ENCODE data around the gene CCDC187. TPM values are rescaled to one million over a fixed set of nuclear protein-coding genes. Genes with fewer than 3 reads are reported as not detected.
A peak's percentile ranks its signal among the peaks of the same experiment; 100 is the strongest.

The CCDC187 gene
- total RNA-seq, 6 donors from 2014 or later = 0.17 to 22.3 (median 10.0) TPM

GRCh38 chr9:136329211-136329627 lies 25.3 kb upstream of the CCDC187 start:
- Histone ChIP-seq H3K4me1 (peaks cover 26 to 47% (median 33%) of the 10 kb centered on the region in 4 donors), H3K27me3 (no peaks in the 10 kb centered on the region), H3K9me3 (no peaks in the 10 kb centered on the region), H3K36me3 (no peaks in the 10 kb centered on the region), H3K27ac (peak overlapping the region; percentile 70 to 88 (median 86)), H3K4me3 (peak overlapping the region in 3 of 4 donors; percentile 64 to 68 (median 67))
- ATAC-seq (ENCODE audit: low FRiP score in 2 of 2) (no peak), DNase-seq (peak in 1 of 2 donors; percentile 75)
- 57% methylated on average over 19 of the region's 19 CpGs; no CpG with 5 or more reads in 1 of the 2 donors for WGBS, 2 donors
- TF ChIP-seq CTCF (IDR thresholded peaks at IDR 0.05) (no peak), POLR2A (IDR thresholded peaks at IDR 0.05) (no peak)

DNA sequence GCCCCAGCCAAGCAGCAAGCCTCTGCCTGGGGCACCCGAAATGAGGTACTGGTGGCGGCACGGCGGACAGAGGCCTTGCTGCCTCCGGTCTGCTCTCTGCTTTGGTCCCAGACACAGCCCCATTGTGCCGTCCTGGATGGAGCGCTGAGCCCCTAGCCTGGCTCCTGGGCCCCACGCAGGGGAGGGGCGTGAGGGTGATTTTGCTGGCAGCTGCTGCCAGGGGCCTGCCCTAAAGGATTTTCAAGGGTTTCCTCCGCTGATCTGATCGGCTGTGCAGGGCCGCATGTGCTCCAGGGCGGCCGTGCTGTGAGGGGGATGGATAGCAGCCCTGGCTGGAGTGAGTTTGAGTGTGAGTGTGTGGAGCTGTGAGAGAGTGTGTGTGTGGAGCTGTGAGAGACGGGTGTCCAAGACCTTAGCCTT lies 24.7 kb upstream of the CCDC187 start:
- H3K9me3 ChIP-seq = no peaks in the 10 kb centered on the region
- no peaks in the 10 kb centered on the region for H3K27me3 ChIP-seq
- H3K27ac ChIP-seq = peak overlapping the region; percentile 70 to 88 (median 86)
- H3K4me1 ChIP-seq = peaks cover 26 to 47% (median 34%) of the 10 kb centered on the region in 4 donors
- H3K4me3 ChIP-seq = peak overlapping the region; percentile 59 to 68 (median 66)
- TF ChIP-seq EP300 (IDR thresholded peaks at IDR 0.05) (no peak), POLR2AphosphoS5 (IDR thresholded peaks at IDR 0.05) (no peak), POLR2A (IDR thresholded peaks at IDR 0.05) (no peak), CTCF (IDR thresholded peaks at IDR 0.05) (no peak)
- no peaks in the 10 kb centered on the region for H3K36me3 ChIP-seq
- ATAC-seq (ENCODE audit: low FRiP score in 2 of 2) = no peak
- WGBS, 2 donors = 37 to 51% methylated on average over 5 to 15 of the region's 15 CpGs
- peak in 1 of 2 donors; percentile 66 for DNase-seq

DNA sequence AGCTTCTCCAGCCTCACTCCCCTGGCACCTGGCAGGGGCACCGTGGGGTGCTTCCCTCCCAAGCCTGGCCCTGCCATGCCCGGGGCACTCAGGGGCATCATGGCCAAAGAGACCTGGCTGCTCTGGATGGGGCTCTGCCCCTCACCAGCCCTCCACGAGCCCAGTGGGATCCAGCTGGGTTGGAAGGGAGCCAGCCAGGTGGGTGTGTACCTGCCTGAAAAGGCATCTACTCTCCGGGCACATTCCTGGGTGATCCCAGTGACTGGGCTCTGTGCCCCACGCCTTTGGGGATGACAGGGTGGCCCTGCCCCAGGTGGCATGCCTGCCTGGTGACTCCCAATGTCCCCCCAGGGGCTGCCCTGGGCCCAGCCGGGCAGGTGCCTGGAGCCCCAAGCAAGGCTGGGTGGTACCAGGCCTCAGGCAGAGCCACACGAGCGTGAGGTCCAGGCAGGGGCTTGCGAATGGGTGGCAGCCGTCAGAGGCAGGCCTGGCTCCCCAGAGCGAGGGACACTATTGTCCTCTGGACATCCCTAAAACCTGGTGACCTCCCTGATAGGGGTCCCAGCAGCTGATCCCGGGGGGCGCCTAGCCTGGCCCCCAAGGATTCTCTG lies 24.2 kb upstream of the CCDC187 start:
- H3K27ac ChIP-seq = peak overlapping the region; percentile 70 to 88 (median 86)
- no peaks in the 10 kb centered on the region for H3K36me3 ChIP-seq
- no peaks in the 10 kb centered on the region for H3K27me3 ChIP-seq
- WGBS, 2 donors = 28 to 35% methylated on average over 5 to 10 of the region's 13 CpGs
- peaks cover 26 to 47% (median 34%) of the 10 kb centered on the region in 4 donors for H3K4me1 ChIP-seq
- DNase-seq = peak in 1 of 2 donors; percentile 77
- no peaks in the 10 kb centered on the region for H3K9me3 ChIP-seq
- H3K4me3 ChIP-seq = peak overlapping the region; percentile 59 to 68 (median 66)
- TF ChIP-seq POLR2A (IDR thresholded peaks at IDR 0.05) (no peak), EP300 (IDR thresholded peaks at IDR 0.05) (no peak), POLR2AphosphoS5 (IDR thresholded peaks at IDR 0.05) (no peak)
- ATAC-seq (ENCODE audit: low FRiP score in 2 of 2) = no peak

- H3K4me3 ChIP-seq = peak within 1 kb of the TSS; percentile 59 to 68 (median 66)
- H3K27ac ChIP-seq = peak within 1 kb of the TSS; percentile 70 to 88 (median 86)
- peak; percentile 31 to 92 for DNase-seq
- no peaks in the 10 kb centered on the region for H3K9me3 ChIP-seq
- peaks cover 26 to 47% (median 34%) of the 10 kb centered on the region in 4 donors for H3K4me1 ChIP-seq
- ATAC-seq (ENCODE audit: low FRiP score in 2 of 2) = peak in 1 of 2 donors; percentile 71
- TF ChIP-seq POLR2AphosphoS5 (IDR thresholded peaks at IDR 0.05) (peak; percentile 56 to 87), EP300 (IDR thresholded peaks at IDR 0.05) (peak in 1 of 4 donors; percentile 18), CTCF (IDR thresholded peaks at IDR 0.05) (peak in 4 of 6 experiments; percentile 5 to 48 (median 31)), POLR2A (IDR thresholded peaks at IDR 0.05) (peak in 1 of 4 donors; percentile 51)
- H3K27me3 ChIP-seq = no peaks in the 10 kb centered on the region
- H3K36me3 ChIP-seq = no peaks in the 10 kb centered on the region
- WGBS, 2 donors = 0% methylated on average over 5 to 27 of the region's 88 CpGs
These were observed 23.5 kb upstream of the CCDC187 start, which contains the start of gene GPSM1 for GRCh38 chr9:136327304-136327974. TSS of gene GPSM1 (plus strand) at chr9:136327539. CDS start at chr9:136327696, 157 bp downstream.

DNA sequence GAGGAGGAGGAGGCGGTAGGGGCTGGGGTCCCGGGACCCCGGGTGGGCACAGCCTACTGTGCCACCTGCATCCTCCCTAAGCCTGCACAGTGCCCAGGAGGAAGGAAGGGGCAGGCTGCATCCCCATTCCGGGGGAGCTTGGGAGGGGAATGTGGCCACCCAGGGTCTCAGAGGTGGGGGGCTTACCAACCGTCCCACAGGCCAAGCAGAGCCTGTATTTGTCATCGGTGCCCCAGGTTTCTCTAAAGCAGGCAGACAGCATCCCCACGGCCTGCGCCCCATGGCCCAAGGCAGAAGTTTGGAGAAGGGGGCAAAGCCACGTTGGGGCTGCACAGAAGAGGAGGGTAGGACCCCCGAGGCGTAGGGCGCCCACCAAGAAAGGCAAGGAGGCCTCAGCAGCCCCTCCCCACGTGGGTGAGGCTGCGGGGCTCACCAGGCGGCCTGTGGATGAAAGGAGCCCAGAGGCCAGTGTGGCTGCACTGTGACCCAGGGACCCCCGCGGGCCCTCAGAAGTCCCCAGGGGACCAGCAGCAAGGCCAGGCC lies 22.9 kb upstream of the CCDC187 start:
- peak overlapping the region in 3 of 4 donors; percentile 64 to 68 (median 67) for H3K4me3 ChIP-seq
- no peaks in the 10 kb centered on the region for H3K27me3 ChIP-seq
- ATAC-seq (ENCODE audit: low FRiP score in 2 of 2) (no peak), DNase-seq (no peak)
- peaks cover 26 to 47% (median 34%) of the 10 kb centered on the region in 4 donors for H3K4me1 ChIP-seq
- H3K27ac ChIP-seq = peak overlapping the region; percentile 70 to 88 (median 86)
- TF ChIP-seq CTCF (IDR thresholded peaks at IDR 0.05) (no peak), EP300 (IDR thresholded peaks at IDR 0.05) (no peak), POLR2AphosphoS5 (IDR thresholded peaks at IDR 0.05) (no peak), POLR2A (IDR thresholded peaks at IDR 0.05) (no peak)
- whole genome bisulfite sequencing, 2 donors = 35 to 48% methylated on average over 3 to 17 of the region's 17 CpGs
- H3K9me3 ChIP-seq = no peaks in the 10 kb centered on the region
- H3K36me3 ChIP-seq = no peaks in the 10 kb centered on the region

Measured in upper lobe of left lung (tissue), 6 donors.